ENCODE results near the gene BAG3.

The BAG3 gene

DNA sequence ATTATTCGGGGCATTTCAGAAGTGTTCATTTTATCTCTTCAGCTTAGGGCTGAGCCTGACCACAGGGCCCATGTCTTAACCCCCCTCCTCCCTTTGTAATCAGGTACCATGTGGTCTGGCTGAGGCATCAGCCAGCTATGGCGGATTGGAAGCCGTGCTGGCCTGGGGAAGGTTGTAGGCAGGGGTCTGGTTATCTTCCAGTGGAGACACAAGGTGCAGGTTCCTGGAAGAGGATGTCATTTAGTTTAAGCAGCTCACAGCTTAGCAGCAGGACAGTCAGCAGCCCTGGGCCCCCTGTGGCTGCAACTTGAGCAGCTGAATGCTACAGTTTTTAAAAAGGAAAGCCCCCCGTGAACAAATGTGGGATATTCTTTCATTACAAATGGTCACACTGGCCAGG is 22.1 kb downstream of the BAG3 start:
- no peak overlapping the region for H3K4me3 ChIP-seq (ENCODE audit: low read depth, low read length)
- DNase-seq (ENCODE audit: low read depth), result no peak
- TF ChIP-seq, protein P1, sequence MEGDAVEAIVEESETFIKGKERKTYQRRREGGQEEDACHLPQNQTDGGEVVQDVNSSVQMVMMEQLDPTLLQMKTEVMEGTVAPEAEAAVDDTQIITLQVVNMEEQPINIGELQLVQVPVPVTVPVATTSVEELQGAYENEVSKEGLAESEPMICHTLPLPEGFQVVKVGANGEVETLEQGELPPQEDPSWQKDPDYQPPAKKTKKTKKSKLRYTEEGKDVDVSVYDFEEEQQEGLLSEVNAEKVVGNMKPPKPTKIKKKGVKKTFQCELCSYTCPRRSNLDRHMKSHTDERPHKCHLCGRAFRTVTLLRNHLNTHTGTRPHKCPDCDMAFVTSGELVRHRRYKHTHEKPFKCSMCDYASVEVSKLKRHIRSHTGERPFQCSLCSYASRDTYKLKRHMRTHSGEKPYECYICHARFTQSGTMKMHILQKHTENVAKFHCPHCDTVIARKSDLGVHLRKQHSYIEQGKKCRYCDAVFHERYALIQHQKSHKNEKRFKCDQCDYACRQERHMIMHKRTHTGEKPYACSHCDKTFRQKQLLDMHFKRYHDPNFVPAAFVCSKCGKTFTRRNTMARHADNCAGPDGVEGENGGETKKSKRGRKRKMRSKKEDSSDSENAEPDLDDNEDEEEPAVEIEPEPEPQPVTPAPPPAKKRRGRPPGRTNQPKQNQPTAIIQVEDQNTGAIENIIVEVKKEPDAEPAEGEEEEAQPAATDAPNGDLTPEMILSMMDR (conservative IDR thresholded peaks at IDR 0.05; ENCODE audit: low read depth, low read length), result no peak

DNA sequence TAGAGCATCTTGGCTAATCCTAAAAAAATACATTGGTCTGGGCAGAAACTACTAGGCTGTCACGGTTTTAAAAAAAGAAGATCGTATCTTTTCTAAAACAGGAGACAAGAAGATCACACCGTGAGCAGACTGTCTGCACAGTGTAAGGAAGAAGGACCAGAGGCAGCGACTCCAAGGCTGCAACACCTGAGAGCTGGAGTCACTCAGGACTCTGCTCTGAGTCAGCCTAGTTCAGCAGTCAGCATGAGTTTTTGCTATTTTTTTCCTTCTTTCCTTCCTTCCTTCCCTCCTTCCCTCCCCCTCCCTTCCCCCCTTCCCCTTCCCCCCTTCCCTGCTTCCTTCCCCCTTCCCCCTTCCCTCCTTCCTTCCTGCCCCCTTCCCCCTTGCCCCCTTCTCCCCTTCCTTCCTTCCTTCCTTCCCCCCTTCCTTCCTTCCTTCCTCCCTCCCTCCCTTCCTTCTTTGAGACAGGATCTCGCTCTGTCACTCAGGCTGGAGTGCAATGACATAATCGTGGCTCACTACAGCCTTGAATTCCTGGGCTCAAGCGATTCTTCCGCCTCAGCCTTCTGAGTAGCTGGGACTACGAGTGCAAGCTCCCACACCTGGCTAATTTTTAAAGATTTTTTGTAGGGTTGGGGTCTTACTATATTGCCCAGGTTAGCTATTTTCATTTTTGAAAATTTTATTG is 24.4 kb downstream of the BAG3 start:
- TF ChIP-seq, protein P1 (conservative IDR thresholded peaks at IDR 0.05; ENCODE audit: low read depth, low read length), result no peak
- no peak overlapping the region for H3K4me3 ChIP-seq (ENCODE audit: low read depth, low read length)
- no peak for DNase-seq (ENCODE audit: low read depth)

DNA sequence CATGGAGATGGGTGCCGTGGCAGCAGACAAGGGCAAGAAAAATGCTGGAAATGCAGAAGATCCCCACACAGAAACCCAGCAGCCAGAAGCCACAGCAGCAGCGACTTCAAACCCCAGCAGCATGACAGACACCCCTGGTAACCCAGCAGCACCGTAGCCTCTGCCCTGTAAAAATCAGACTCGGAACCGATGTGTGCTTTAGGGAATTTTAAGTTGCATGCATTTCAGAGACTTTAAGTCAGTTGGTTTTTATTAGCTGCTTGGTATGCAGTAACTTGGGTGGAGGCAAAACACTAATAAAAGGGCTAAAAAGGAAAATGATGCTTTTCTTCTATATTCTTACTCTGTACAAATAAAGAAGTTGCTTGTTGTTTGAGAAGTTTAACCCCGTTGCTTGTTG is 25.9 kb downstream of the BAG3 start:
- H3K4me3 ChIP-seq (ENCODE audit: low read depth, low read length), result no peak overlapping the region
- no peak for DNase-seq (ENCODE audit: low read depth)
- TF ChIP-seq, protein P1 (conservative IDR thresholded peaks at IDR 0.05; ENCODE audit: low read depth, low read length), result no peak

DNA sequence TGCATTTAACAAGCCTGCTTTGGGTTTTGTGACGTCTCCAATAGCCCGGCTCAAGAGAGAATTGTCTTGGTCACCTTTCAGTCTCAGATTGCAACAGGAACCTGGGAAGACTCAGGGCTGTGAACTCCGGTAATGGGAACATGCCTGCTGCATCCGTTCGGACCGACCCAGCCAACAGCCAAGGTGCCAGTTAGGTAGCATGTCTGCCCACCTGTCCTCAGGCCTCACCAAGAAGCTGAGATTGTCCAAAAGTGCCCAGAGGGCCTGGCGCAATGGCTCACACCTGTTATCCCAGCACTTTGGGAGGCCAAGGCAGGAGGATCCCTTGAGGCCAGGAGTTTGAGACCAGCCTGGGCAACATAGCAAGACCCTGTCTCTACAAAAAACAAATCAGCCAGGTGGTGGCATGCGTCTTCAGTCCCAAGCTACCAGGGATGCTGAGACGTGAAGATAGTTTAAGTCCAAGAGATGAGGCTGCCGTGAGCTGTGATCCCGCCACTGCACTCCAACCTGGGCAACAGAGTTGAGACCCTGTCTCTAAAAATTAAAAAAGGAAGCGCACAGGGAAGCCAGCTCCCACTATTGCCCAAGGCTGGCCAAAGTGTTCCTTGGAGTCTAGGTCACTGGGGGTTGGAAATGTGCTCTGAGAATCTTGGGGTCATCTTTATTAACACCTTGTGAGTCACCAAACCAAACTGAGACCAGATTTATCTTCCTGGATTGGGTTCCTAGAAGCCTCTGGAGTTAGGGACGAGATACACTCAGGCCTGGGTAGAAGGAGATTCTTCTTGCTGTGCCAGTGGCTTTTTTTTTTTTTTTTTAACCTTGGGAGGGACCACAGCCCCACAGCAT is 26.9 kb downstream of the BAG3 start:
- no peak overlapping the region for H3K4me3 ChIP-seq (ENCODE audit: low read depth, low read length)
- DNase-seq (ENCODE audit: low read depth), result no peak

DNA sequence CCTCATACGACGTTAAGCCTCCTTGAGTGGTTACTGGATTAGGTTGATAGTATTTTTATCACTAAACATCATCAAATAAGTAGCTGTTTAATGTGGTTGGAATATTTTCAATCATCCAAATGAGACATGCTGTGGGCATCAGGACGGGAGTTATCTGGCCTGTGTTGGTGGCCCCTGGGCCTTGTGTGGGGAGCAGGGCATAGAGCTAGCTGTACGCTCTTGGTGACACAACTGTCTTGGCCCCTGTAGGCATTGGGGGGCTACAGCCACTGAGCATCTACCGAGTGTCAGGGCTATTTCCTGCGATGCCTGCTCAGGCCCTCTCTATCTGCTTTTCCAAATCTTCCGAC is 28.3 kb downstream of the BAG3 start:
- H3K4me3 ChIP-seq (ENCODE audit: low read depth, low read length), result no peak overlapping the region
- TF ChIP-seq, protein P1 (conservative IDR thresholded peaks at IDR 0.05; ENCODE audit: low read depth, low read length), result no peak
- DNase-seq (ENCODE audit: low read depth), result no peak

More for the DNA sequence above, 26.9 kb downstream of the BAG3 start:
- TF ChIP-seq, protein P1 (conservative IDR thresholded peaks at IDR 0.05; ENCODE audit: low read depth, low read length), result no peak

DNA sequence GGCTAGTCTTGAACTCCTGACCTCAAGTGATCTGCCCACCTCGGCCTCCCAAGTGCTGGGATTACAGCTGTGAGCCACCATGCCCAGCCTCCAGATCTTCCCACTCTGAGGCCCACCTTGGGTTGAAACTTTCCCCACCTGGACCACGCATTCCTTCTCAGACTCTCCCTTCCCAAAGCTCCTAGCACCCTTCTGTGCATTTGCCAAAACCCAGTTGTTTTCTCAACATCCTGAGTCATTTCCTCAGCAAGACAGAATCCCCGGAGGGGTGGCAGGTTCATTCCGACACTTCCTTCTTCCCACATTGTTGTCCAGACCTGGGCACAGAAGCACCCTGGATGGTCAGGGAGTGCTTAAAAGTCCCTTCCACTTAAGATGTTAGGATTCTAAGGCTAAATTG is 28.9 kb downstream of the BAG3 start:
- no peak overlapping the region for H3K4me3 ChIP-seq (ENCODE audit: low read depth, low read length)
- DNase-seq (ENCODE audit: low read depth), result peak; percentile 69
- TF ChIP-seq, protein P1 (conservative IDR thresholded peaks at IDR 0.05; ENCODE audit: low read depth, low read length), result no peak
